Nucleus accumbens (tissue), 56 donors: ENCODE measurements around the gene NALCN.
A peak's percentile ranks its signal among the peaks of the same experiment; 100 is the strongest.
"Not testable (repeated sequence)": the region's sequence is repeated elsewhere in the genome, so short reads cannot be mapped to it uniquely, and the experiment has no call there.

ENCODE experiments used
- DNase-seq, 56 donors: peaks; one replicate each; lab custom pipeline; 2025; lab: John Stamatoyannopoulos, UW

NALCN gene

GRCh38 chr13:101346161-101346560 is 70.1 kb downstream of the NALCN start:
- no peak for DNase-seq

DNA sequence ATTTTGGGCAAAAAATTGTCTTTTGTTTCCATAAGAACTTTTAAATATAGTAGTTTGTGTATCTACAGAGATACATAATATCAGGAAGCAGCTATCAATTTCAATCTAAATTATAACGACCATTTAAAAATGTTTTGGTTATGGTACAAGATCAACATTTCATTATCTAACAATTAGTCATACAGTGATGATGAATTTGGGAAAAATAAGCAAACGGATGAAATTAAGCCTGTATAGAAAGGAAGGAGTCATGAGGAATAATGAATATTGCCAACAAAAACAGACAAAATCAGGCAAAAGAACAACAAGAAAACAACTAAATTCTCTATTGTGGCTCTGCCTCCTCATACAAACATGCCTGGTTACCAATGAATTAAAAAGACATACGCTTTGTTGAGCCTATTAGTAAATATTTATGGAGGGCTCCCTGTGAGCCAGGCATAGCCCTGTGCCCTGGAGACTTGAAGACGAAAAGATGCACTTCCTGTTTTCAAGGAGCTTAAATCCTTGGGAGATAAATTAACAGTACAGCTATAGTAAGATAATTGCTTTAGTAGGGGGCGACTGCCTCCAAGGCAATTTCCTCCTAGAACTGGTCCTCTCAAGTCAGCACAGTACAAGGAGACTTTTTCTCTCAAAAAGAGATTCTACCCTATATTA is 73.0 kb downstream of the NALCN start:
- DNase-seq, result no peak

- no peak for DNase-seq
Measured at GRCh38 chr13:101341464-101341863, 74.8 kb downstream of the NALCN start.

GRCh38 chr13:101339202-101339601 is 77.1 kb downstream of the NALCN start:
- DNase-seq, result no peak

DNA sequence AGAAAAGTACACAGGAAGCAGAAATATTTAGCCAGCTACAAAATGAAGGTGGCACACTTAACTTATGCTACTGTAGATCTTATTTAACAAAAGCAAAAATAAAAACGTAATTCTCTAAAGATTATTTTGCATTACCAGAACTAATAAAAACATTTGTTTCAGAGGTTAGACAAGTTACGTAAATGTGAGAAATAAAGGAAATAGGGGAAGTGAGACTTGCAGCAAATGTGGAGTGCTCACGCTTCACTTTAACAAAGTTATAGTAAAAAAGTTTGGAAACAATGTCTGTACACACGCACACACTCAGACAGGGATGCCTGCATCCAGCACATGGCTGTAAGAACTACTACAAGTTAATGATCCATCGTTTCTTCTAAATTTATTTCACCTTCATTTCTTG is 83.7 kb downstream of the NALCN start:
- no peak for DNase-seq

DNA sequence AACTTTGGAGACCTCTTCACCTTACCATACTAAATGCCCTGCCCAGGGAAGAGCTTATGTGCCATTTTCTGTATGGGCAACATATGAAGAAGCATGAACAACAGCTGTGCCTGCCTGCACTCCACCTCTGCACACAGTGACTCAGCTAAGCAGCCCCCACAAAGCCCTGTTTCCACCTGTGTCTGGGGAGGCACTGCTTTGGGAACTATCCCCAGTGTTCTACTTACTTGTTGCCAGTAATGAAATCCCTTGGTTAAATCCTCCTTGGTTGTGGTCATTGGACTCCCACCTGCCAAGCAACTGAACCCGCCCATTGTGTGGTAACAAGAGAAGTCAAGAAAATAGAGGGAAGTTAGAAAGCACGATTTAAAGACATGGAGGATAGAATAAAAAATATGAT is 84.6 kb downstream of the NALCN start:
- peak in 1 of 56 donors; percentile 1 for DNase-seq

DNA sequence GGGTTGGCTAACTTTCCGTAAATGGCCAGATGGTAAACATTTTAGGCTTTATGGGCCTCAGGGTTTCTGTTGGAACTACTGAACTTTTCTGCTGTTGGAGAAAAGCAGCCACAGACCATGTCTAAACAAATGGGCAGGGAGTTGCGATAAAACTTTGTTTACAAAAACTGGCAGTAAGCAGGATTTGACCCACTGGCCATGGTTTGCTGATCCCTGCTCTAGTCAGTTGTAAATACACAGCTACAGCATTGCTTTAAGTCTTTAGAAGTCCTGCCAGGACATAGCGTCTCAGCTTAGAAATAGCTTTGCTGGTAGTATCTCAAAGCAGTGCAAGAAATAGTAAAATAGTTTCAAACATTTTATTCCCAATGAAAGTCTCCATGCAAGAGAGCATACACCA is 88.4 kb downstream of the NALCN start:
- DNase-seq, result no peak

DNA sequence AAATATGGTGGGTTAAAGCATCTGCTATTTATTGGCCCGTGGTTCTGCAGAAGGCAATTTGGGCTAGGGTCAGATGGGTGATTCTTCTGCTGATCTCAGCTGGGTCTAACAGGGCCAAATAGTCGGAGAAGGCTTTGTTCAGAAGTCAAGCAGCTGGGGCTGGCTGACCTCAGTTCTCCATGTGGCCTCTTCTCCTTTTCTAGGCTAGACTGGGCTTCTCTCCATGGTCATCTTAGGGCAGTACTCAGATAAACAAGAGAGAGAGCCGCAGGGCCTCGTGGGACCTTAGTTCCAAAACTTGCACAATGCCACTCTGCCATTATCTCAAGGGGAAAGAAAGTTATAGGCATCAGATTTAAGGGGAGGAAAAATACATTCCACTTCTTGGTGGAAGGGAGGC is 89.6 kb downstream of the NALCN start:
- no peak for DNase-seq

GRCh38 chr13:101325423-101325822 is 90.9 kb downstream of the NALCN start:
- no peak for DNase-seq

- no peak for DNase-seq
Measured at GRCh38 chr13:101323601-101324000, 92.7 kb downstream of the NALCN start.

GRCh38 chr13:101317986-101318523 is 98.3 kb downstream of the NALCN start:
- DNase-seq, result no peak

GRCh38 chr13:101313479-101313878 is 102.8 kb downstream of the NALCN start:
- DNase-seq, result not testable (repeated sequence)

DNA sequence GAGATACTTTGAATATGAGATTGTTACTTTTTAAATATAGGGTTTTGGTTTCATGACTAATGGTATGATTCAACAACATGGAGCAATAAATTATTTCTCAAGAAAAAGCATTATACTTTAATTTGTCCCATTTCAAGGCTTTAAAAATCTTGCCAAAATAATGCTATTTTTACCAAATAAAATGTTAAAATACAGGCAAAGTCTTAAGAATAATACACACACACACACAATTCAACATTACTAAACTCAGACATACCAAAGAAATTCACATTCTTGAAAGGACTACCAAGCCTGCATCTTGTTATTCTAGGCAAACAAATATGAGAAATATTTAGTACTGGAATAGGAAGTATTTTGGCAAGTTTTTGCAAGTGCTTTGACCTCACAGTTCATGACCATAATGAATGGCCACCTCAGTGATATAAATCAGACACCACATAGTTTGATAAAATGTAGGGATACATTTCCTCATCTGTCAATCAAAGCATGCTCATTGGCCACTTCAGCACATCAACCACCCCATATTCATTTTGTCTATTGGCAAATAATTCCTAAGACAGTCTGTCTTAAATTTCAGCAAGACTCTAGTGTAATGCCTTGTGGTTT is 107.2 kb downstream of the NALCN start:
- no peak for DNase-seq

DNA sequence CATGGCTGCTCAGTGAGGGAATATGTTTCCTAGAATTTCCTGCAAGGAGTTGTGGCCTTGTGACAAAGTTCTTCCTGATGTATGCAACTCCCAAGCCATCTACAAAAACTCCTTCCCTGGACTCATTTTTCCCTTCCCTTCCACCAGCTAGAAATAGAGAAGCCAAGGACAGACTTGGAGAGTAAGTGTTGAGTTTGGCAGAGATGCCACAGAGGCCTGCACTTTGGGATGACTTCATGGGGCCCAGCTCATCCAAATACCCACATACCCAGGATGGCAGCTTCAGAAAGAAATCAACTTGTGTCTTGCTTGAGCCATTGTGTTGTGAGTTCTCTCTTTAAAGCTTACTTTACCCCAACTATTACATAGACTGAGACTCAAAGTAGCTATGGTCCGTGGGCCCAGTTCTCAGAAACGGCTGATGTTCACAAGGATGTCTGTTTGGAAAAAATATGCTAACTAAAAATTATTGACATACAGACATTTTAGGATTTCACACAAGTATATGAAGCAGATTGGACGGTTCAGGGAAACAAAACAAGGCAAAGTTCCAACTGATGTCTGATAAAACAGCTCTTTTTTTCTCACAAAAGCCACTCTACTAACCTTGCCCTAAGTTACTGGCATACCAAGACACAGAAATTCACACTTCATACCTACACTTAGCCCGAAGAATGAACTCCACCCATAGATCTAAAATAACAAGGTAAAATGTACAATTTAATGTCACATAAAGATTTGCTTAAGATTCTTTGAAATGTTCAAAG is 107.9 kb downstream of the NALCN start:
- no peak for DNase-seq

- DNase-seq, result no peak
Measured at GRCh38 chr13:101307181-101307701, 109.1 kb downstream of the NALCN start.

DNA sequence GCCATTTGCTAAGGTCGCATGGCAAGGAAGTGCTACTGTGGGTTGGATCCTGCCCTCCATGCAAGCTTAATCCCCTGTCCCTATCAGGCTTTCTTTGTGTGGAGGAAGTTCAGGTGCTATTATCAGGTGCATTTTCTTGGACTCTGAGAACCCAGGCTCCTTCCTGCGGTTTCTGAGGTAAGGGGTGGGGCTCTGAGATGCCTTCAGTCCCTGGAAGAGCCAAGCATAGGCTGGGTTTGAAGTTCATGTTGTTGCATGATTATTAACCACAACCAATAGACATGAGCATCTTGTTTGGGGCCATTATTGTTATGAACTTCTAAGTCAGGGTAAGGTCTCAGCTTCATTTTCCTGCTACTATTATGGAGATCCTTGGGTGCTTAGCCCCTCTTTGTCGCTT is 109.5 kb downstream of the NALCN start:
- no peak for DNase-seq

DNA sequence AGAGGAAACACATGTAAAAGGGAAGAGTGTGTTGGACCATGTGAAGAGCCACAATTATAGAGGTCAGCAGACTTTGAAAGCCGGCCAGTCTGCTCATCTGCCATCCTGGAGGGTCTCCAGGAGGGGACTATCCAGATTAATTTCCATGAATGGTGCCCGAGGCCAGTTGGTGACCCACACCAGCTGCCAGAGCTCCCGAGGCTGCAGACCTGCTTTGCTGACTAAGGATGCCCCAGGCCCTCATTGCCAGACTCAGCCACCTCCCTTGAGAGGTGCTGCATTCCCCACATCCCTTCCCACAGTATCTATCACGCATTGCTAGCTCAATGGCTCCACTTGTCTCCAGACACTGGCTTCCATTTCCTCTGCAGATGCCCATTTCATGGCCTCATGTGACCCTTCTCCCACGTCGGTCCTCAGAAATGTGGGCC is 110.3 kb downstream of the NALCN start:
- no peak for DNase-seq

DNA sequence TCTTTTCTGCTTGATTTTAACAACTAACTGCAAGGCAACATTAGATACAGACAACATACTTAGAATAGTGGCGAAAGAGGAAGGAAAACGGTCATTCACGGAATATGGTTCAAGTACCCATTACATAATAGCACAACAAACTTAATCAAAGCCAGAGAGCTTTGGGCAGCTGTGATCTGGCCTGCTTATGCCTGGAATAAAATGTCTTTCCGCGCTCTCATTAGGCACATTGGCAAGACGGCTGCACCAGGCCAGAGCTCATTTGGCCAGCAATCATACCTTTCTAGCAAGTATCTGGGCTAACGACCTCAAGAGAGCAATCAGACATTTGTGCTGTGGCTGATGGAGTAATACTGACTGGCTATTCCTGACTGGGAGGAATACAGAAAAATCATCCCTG is 112.8 kb downstream of the NALCN start:
- DNase-seq, result peak in 11 of 56 donors; percentile 7 to 49 (median 17)

GRCh38 chr13:101301053-101301452 is 115.3 kb downstream of the NALCN start:
- DNase-seq, result no peak

DNA sequence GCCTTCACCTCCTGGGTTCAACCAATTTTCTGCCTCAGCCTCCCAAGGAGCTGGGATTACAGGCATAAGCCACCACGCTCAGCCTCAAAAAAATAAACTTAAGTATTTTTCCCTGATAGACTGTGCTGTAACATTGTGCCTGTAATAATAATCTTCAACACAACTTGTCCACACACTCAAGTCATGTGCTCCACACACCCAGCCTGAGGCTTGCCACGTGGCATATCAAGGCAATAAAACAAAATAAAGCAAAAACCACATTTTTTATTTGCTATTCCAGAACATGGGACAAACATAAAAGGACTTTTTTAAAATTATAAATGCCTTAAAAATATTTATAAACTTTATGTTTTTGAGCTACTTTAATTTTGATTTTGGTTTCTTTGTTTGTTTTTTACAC is 115.8 kb downstream of the NALCN start:
- DNase-seq, result no peak

DNA sequence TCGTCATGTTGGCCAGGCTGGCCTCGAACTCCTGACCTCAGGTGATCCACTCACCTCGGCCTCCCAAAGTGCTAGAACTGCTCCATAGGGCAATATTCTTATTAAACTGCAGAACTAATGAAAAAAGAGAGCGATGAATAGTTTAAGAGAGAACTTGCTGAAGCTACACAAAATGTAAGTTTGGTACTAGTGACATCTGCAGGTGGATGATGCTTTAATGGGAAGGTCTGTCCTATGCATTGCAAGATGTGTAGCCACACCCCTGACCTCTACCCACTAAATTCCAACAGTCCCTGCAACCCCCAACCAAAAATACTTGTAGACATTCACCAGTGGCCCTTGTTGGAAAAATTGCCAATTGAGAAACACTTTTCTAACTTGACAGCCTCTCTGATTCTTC is 117.8 kb downstream of the NALCN start:
- no peak for DNase-seq
